NOMO-1 treated with DMSO at 0.1 percent for 48 hours (cell line): ENCODE data around the gene SEMA4C.

Experiments
- DNase-seq: peaks from one replicate; lab custom pipeline; 2025; ENCODE audit not compliant: unreplicated experiment; lab: John Stamatoyannopoulos, UW

Gene SEMA4C

DNA sequence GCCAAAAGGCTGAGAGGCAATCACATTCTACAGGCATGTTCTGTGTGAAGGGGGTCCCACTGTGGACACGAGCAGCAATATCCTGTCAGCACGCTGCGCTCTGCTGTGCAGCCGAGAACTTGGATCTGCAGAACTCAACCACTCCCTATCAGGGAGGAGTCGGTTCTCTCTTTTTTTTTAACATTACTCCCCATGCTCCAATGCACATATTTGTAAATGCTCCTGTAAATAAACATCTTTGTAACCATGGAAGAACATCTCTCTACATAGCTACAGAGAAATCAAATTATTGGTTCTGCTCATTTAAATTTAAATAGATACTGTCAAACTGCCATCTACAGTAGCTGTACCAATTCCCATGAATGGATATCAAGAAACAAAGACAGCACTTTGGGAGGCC is 23.1 kb downstream of the SEMA4C start:
- no peak for DNase-seq

DNA sequence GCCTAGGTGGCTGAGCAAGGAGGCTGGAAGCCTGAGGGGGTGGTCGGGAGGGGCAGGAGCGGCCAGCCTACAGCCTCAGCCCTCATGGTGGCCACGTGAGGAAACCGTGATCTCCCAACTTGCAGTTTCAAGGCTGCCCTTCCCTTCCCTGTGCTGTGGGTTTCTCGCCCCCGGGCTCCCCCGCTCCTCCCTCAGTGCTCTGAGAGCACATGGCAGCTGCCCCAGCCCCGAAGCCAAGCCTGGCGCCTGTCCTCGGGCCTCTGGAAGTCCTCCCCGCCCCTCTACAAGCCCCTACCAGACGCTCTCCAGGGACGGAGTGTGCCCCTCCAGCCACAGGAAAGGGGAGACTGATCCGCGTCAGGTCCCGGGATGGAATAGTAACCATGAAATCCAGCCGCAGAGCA is 25.5 kb downstream of the SEMA4C start:
- DNase-seq = no peak

DNA sequence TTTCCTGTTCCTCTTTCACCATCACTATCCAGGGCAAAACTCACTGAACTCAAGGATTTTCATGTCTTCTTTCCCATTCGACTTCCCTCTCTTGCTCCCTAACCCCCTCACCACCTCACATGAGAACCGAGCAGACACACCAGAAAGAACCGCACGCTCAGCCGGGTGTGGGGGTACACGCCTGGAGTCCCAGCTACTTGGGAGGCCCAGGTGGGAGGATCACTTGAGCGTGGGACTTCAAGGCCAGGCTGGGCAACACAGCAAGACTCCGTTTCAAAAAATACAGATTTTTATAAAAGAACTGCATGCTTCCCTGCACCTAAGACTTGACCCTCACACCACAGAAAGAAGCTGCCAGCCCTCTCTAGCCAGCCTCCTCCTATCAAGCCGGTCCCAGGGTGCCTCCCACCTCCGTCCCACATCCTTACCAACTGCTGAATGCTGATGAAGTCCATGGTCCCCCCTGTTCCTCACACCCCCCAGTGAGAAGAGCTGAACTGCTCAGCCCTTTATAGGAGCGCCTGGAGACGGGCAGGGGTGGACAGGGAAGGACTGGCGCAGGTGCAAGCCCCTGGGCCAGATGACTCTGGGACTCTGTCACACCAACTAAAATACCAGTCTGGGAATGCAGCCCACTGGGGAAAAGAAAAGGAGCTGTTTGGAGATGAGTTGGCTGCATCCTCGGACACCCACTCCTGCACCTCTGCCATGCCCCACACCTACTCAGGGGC is 26.2 kb downstream of the SEMA4C start, which contains the start of gene ANKRD23:
TSS of gene ANKRD23 (minus strand) at position 484 of the 731 bp plus-strand sequence. CDS start at position 455, 29 bp downstream.
- DNase-seq = no peak

DNA sequence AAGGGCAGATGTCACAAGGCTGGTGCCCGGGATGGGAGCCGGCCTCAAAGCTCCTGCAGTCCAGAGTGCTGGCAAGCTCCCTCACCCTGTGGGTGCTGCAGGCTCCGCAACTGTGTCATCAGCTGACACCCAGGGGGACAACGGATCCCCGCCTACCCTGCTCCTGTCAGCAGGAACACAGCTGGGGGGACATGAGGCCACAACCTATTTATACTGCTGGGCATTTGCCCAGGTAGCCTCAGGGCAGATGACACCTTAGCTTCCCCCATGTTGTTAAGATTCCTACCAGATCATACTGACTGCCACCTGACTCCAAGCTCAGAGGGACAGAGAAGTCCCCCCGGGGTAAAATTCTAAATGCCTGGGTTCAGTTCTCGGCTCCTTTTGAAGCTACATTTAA is 27.3 kb downstream of the SEMA4C start:
- no peak for DNase-seq

DNA sequence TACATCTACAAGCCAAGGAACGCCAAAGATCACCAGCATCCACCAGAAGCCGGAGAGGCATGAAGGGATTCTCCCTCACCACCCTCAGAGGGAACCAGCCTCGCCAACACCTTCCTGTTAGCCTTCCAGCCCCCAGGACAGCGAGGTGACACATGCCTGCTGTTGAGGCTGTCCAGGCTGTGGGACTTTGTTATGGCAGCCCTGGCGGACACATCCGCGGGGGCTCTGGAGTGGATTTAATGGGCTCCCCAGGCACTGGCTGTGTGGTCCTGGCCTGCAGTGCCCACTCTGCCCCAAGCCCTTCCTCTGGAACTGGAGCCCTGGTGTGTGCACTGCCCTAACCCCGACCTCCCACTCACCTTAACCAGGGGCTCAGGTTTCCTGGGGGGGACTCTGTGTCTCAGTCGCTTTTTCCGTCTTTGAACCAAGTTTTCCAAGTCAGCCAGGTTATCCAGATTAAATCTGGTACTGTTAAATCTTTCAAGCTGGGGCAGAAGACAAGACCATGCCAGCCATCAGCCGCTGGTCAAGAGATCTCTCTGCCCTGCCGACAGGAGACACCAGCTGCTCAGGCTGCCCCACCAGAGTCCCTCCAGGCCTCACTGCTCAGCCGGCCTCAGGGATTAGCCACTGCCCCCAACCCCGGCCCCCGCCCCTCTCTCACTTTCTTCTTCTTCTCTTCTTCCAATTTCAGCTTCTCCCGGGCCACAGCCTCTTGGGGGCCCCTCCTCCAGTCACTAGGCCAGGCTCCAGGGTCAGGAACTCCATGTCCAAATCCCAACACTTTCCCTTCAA is 28.0 kb downstream of the SEMA4C start:
- DNase-seq = no peak

DNA sequence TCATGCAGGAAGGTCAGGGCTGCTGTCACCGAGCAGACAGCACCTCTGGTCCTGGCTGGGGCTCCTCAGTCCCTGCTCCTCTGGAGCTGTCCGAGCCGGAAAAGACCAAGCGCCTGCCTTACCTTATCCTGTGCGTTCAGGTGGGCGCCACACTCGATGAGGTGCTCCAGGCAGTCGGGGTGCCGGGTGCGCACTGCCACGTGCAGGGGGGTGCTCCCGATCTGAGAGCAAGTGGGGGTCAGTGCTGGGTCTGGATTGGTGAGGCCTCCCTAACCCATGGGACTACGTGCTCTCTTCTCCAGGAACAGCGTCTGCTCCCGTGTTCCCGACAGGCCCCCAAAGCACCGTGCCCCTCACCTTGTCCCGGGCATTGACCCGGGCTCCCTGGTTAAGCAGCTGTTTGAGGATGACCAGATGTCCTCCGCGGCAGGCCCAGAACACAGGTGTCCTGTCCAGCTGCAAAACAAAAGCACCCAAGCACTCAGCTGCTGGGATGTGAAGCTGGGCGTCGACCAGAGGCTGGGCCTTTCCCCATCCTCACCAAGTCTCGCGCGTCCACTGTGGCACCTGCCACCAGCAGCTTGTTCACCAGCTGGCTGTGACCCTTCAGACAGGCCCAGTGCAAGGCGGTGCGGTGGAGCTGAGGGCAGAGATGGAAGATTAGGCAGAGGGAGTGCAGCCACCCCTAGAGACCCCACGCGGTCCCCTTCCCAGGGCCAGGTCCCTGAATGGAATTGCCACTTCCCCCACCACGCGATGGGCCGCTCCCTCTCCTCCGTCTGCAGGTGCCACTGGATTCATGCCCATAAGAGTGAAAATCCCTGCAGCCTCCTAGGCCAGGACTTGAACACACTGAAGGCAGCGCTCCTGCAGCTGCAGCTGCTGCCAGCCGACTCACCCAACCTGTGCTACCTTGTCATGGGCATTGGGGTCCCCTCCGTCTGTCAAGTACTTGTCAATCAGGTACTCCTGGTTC is 29.7 kb downstream of the SEMA4C start:
- DNase-seq = no peak

DNA sequence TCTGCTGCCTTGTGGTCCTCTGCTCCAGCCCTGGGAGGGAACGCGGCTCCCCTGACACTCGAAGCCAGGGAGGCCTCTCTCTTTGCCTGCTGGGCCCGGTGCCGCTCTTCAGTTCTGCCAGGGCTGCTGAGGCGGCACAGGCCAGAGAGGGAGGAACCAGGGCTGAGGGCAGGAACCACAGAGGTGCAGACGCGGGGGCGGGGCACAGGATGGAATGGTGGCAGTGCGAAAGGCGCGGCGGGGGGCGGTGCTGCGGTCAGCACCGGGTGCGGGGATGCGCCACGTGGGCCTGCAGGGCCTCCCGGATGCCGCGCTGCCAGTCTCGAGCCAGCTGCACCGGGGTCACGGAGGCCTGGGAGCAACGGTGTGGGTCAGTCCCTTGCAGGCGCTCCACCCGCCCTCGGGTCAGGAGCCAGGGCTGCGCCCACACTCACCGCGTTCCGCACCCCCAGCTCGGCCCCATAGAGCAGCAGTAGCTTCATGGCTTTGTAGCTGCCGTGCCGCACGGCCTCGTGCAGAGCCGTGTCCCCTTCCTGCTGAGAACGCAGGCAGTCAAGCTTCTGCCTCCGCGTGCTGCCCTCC is 30.5 kb downstream of the SEMA4C start:
- peak; percentile 74 for DNase-seq

DNA sequence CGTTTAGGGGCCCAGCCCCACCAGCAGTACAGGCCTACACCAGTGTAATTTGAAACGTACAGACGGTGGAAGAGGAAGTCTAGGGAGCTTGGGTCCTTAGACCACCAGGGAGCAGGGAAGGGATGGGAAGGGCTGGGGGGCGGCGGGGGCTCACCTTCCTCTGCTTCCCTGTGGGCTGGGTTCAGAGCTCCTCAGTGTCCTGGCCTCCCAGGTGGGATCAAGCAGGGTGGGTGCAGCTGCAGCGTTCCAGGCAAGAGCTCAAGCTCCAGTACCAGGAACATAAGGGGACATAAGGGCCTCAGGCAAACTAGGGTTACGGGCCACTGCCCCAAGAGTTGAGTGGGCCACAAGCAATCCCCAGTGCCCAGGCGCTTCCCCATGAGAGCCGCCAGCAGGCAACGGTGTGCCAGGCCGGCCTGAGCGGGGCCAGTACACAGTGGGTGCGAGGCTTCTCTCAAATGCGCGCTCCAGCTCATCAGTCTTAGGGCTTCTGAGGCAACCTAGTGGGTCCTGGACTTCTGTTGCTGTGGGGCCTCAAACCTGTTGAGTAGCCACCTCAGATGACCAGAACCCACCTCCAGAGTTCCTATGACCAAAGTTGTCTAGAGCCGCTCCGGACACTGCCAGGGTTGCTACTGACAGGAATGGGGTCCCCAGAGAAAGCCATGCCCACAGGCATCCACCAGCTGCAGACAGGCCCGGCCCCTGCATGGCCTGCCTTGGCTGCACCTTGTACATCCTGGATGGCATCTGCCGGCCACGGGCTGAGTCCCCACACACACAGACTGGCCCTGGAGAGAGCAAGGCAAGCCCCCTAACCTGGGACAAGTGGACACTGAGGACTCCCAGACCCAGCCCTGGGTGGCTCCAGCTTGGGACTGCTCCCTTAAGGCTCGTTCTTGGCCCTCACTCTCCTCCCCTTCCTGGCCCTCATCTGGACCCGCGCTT is 31.3 kb downstream of the SEMA4C start:
- no peak for DNase-seq

DNA sequence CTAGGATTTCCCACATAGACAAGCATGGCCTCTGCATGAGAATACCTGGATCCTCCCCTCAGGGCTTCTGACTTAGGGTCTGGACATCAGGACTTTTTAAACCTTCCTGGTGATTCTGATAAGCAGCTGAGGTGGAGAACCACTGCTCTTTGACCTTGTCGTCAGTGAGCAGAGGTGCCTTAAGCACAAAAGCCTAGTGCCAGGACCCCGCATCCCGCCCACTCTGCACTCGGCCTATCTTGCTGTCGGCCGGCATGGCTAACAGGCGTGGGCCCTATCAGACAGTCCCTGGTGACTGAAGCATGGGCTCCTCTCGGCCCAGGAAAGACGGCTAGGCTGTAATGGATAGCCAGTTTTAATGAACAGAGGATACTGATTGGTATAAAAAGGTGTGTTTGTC is 32.3 kb downstream of the SEMA4C start:
- no peak for DNase-seq

DNA sequence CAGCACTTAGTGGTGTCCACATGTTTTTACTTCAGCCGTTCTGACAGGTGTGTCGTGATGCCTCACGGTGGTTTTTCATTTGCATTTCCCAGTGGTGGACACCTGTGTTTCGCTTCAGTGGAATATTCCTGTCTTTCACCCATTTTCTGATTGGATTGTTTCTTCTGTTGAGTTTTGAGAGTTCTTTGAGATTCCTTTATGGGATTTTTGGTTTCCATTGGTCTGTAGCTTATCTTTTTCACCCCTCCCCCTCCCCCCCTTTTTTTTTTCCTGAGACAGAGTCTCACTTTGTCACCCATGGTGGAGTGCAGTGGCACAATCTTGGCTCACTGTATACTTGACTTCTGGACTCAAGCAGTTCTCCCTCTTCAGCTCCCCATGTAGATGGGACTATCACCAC is 34.0 kb downstream of the SEMA4C start:
- no peak for DNase-seq

DNA sequence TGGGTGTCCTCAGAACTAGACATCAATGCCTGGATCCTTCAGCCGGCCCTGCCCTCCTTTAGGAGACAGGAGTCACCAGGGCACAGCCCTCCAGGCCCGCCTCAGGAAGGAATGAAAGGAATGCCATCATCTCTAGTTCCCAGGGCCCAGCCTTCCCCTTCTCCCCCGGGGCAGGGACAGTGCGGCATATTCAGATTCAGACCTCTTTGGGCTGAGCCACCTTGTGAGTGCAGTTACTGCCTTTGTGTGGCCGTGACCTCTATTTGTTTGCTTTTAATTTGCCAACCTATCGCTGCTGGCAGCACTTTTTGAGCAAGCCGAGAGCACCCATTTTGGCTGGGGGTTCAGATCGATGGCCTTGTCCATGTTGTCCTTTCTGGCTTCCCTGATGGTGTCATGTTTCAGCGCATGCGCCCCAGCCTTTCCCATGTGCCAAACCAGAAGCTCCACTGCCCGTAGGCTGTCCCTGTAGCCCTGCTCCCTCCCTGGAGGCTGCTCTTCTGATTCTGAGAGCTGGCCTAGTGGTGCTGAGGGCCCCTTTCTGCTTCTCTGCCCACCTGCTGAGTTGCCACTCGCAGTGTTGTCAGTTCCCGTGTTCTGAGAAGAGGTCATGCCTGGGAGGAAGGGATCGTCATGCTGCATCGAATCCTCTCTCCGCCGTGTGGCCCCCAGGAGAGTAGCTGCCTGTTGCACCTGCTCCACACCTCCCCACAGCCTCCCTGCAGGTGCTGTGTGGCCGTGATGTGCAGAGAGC is 36.9 kb downstream of the SEMA4C start:
- DNase-seq = no peak

DNA sequence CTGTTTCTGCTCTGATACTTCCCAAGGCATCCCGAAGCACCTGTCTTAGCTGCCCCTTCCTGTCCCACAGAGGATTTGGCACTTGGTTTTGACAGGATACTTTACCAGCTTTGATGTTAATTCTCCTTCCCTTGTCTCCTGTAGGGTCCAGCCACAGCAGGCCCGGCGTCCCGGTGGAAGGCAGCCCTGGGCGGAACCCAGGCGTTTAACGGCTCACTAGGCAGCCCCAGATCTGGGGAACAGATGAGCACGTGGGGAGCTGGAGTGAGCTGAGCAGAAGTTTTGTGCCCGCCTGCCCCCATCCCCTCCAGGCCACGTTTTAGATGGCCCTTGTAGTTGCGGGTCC is 37.5 kb downstream of the SEMA4C start:
- no peak for DNase-seq

DNA sequence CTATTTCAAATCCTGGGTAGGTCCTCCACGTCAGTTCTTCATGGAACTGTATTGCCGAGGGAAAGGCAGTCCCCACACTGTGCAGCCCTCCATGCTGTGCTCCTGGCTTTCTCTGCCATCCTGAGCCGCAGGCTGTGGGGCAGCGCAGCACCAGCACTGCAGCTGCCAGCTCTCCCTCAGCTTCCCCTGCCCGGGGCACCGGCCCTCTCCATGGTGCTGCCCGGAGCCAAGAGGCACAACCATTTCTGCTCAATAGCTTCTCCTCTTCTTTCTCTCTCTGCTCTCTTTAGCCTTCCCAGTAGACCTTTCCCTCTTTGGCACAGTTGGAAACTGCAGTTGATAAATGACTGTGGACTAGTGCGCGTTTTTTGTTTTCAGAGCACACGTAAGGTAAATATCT is 38.2 kb downstream of the SEMA4C start:
- no peak for DNase-seq

DNA sequence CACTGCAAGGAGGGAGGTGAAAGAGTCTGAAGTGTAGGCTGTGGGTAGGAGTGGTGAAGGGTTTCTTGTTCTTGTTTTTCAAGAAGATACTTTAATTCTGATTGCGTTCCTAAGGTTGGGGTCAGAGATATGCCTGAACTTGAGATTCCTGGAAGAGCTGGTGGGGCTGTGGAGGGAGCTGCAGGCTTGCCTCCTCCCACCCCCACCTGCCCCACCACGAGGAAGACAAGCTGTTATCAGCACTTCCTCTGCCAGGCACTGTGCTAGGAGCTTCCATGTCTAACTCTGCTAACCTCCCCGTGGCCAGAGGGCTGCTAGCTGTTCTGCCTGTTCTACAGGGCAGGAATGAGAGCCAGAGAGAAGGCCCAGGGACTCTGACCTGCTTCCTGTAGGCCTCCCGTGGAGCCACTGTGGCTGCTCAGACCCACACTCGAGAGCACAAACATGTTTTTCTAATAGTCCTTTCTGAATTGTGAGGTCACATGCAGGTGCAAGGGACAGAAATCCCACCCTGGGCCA is 39.8 kb downstream of the SEMA4C start:
- DNase-seq = no peak

DNA sequence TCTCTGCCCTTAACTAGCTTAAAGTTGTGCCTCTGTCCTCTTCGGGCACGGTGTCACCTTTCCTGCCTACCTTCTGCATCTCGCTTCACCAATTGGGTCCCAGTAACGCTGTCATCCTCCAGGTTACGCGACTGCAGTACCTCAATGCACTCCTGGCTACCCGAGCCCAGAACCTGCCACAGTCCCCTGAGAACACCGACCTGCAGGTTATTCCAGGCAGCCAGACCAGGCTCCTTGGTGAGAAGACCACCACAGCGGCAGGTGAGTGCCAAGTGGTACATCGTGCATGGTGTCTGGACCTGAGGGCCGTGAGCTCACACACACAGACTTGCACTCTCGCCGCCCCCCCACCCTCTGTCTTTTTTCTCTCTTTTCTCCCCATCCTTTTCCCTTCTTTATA is 41.0 kb downstream of the SEMA4C start:
- DNase-seq = no peak

DNA sequence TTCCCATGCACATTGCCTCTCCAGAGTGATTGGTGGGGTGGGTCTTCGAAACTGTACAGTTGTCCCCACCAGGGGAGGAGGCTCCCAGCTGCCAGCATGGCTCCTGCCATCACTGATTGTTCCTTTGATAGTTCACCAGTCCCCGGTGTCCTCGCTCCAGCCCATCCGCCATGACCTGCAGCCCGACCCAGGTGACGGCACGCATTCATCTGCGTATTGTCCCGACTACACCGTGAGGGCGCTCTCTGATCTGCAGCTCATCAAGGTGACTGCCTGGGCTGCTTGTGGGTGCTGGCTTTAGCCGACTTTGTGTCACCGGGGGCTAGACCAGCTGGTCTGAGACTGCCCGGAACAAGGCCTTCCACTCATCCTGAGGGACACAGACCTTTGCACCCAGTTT is 41.4 kb downstream of the SEMA4C start:
- DNase-seq = no peak

DNA sequence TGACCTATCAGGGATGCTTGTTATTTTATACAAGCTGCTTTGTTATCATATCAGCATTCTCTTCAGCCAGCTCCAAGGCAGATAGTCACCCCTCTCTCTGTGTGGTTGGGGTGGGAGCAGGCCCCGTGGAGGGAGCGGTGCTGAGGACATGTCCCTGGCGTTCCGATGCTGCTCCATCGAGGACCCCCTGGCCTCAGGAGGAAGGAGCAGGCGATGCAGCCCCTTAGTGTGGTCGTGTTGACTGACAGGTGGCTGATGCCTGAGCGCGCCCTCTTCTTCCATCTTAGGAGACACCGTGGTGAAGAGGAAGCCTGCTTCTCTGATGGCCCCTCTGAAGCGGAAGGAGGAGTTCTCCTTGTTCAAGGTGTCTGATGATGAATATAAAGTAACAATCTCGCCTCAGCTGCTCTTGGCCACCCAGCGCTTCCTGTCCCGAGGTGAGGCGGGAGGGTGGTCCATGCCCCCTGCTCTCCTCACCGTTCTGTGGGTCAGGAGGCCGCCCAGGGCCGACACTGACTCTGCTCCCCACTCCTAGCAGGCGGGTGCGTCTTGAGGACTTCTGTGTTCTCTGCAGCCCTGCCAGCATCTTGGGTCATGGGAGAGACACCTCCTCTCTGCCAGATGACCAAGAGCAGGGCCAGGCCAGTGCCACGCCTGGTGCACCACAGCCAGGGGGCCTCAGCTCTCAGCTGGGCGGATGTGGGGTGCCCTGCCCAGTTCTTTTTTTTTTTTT is 43.2 kb downstream of the SEMA4C start:
- DNase-seq = no peak

DNA sequence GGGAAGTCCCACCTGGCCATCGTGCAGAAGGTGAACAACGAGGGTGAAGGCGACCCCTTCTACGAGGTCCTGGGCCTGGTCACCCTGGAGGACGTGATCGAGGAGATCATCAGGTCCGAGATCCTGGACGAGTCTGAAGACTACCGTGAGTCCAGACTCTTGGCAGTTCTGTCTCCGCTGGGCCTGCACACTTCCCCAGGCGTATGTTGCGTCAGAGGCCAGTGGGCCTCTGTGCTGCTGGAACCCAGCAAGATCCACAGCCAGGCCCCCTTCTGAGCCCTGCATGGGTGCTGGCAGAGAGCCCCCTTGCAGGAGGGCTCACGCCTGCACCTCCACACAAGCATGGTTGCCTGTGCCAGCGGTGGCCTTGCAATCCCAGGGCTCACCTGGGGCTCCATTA is 44.8 kb downstream of the SEMA4C start:
- no peak for DNase-seq
